SK-N-SH (cell line): ENCODE data around the gene TMCO5A. TPM values are rescaled to one million over a fixed set of nuclear protein-coding genes. Genes with fewer than 3 reads are reported as not detected.
"Not testable (repeated sequence)": the region's sequence is repeated elsewhere in the genome, so short reads cannot be mapped to it uniquely, and the experiment has no call there.

Source experiments
- CTCF ChIA-PET: fragments of 300-600, 350-600 bp; formaldehyde crosslinking; extraction: SDS; loops from one replicate; lab custom pipeline; 2021; lab: Yijun Ruan, JAX
- POLR2A ChIA-PET: fragments of 350-600 bp; sonication (Branson Sonifier 250); formaldehyde crosslinking; extraction: SDS; loops from one replicate; lab custom pipeline; 2020; ENCODE audit warnings: antibody characterized with exemption, inconsistent platforms; lab: Yijun Ruan, JAX
- DNase-seq: peaks from one replicate; pipeline ENCODE4 v3.0.0; 2012
- H2AFZ ChIP-seq: fragments of 200-600 bp; sonication (generic); 2 replicates; pipeline ENCODE4 v1.8.1; 2016; ENCODE audit warnings: antibody characterized with exemption, mild to moderate bottlenecking, low read depth
- H3F3A ChIP-seq: fragments of 200-600 bp; sonication (generic); replicated peaks from 2 replicates; pipeline ENCODE3; 2016; ENCODE audit warnings: antibody characterized with exemption, mild to moderate bottlenecking; ENCODE audit not compliant: insufficient read depth
- H3K27ac ChIP-seq, 2 experiments: fragments of 200-500 bp in 1 of 2; fragments of 200-600 bp in 1 of 2; sonication (Bioruptor generic) in 1 of 2; sonication (generic), shearing (Covaris generic) in 1 of 2; 2 replicates each; pipeline versions ENCODE4 v1.5.1 to v1.6.1; 2014 to 2016; ENCODE audit warnings: low read depth in 2 of 2, inconsistent platforms in 1 of 2, low read length in 1 of 2, mild to moderate bottlenecking in 1 of 2, mixed read lengths in 1 of 2
- H3K27me3 ChIP-seq: fragments of 200-600 bp; sonication (generic), shearing (Covaris generic); 2 replicates; pipeline ENCODE4 v1.6.1; 2016; ENCODE audit warnings: mixed run types; ENCODE audit not compliant: insufficient read depth
- H3K36me3 ChIP-seq, 2 experiments: fragments of 200-500 bp in 1 of 2; fragments of 200-600 bp in 1 of 2; sonication (Bioruptor generic) in 1 of 2; sonication (generic) in 1 of 2; replicated peaks in 1 of 2; 2 replicates each; pipeline versions ENCODE3 to v1.5.1; 2014 to 2016; ENCODE audit warnings: low read length in 1 of 2, mild to moderate bottlenecking in 1 of 2; ENCODE audit not compliant: insufficient read depth in 2 of 2, control insufficient read depth in 1 of 2
- H3K4me1 ChIP-seq, 2 experiments: fragments of 200-500 bp in 1 of 2; fragments of 200-600 bp in 1 of 2; sonication (Bioruptor generic) in 1 of 2; sonication (generic), shearing (Covaris generic) in 1 of 2; 2 replicates each; pipeline versions ENCODE4 v1.5.1 to v1.6.1; 2014 to 2016; ENCODE audit warnings: low read depth in 1 of 2, low read length in 1 of 2, mixed run types in 1 of 2; ENCODE audit not compliant: insufficient read depth in 2 of 2, control insufficient read depth in 1 of 2
- H3K4me2 ChIP-seq: fragments of 200-600 bp; sonication (generic), shearing (Covaris generic); 2 replicates; pipeline ENCODE4 v1.6.1; 2017; ENCODE audit warnings: mixed run types
- H3K4me3 ChIP-seq, 2 experiments: fragments of 200-500 bp in 1 of 2; fragments of 200-600 bp in 1 of 2; sonication (Bioruptor generic) in 1 of 2; sonication (generic), shearing (Covaris generic) in 1 of 2; 2 replicates each; pipeline versions ENCODE4 v1.5.1 to v1.8.1; 2014 to 2016; ENCODE audit warnings: low read depth in 2 of 2, inconsistent platforms in 1 of 2, low read length in 1 of 2, mild to moderate bottlenecking in 1 of 2, mixed read lengths in 1 of 2, moderate library complexity in 1 of 2
- H3K79me2 ChIP-seq: fragments of 200-600 bp; sonication (generic); 2 replicates; pipeline ENCODE4 v1.8.1; 2017; ENCODE audit warnings: mild to moderate bottlenecking; ENCODE audit not compliant: insufficient read depth
- H3K9ac ChIP-seq: fragments of 200-600 bp; sonication (generic); 2 replicates; pipeline ENCODE4 v1.6.1; 2017; ENCODE audit warnings: mixed run types
- H3K9me2 ChIP-seq: fragments of 200-600 bp; sonication (generic); 2 replicates; pipeline ENCODE4 v1.6.1; 2017; ENCODE audit warnings: mixed run types
- H3K9me3 ChIP-seq: fragments of 200-600 bp; sonication (generic); 2 replicates; pipeline ENCODE4 v1.6.1; 2017; ENCODE audit warnings: mixed run types, mild to moderate bottlenecking, moderate library complexity
- H4K20me1 ChIP-seq: fragments of 200-600 bp; sonication (generic); 2 replicates; pipeline ENCODE4 v1.6.1; 2017; ENCODE audit warnings: mild to moderate bottlenecking, mixed run types; ENCODE audit not compliant: insufficient read depth
- CHD2 ChIP-seq: fragments of 150-350 bp; IDR thresholded peaks from 2 replicates; pipeline ENCODE4 v1.6.1; 2018; ENCODE audit warnings: low read length; ENCODE audit not compliant: partially characterized antibody
- CTCF ChIP-seq: fragments of 200-600 bp; sonication (generic); IDR thresholded peaks from 2 replicates; pipeline ENCODE4 v1.6.1; 2017; ENCODE audit warnings: antibody characterized with exemption, mild to moderate bottlenecking, moderate library complexity
- EZH2phosphoT487 ChIP-seq: fragments of 200-600 bp; sonication (generic); IDR thresholded peaks from 2 replicates; pipeline ENCODE4 v1.6.1; 2017; ENCODE audit warnings: low read depth, mixed run types, mild to moderate bottlenecking, antibody characterized with exemption, moderate library complexity, borderline replicate concordance
- FOSL2 ChIP-seq: IDR thresholded peaks from 2 replicates; pipeline ENCODE4 v1.4.0; 2012; ENCODE audit warnings: low read depth, mild to moderate bottlenecking, moderate library complexity, borderline replicate concordance
- IRF3 ChIP-seq: fragments of 150-350 bp; IDR thresholded peaks from 2 replicates; pipeline ENCODE4 v1.6.1; 2016; ENCODE audit warnings: mild to moderate bottlenecking, low read depth, low read length
- JUND ChIP-seq: IDR thresholded peaks from 2 replicates; pipeline ENCODE4 v1.4.0; 2012
- NRF1 ChIP-seq: IDR thresholded peaks from 2 replicates; pipeline ENCODE4 v1.6.1; 2012; ENCODE audit warnings: low read depth, mild to moderate bottlenecking, low read length
- PBX3 ChIP-seq: IDR thresholded peaks from 2 replicates; pipeline ENCODE4; 2012
- POLR2AphosphoS5 ChIP-seq: IDR thresholded peaks from 2 replicates; pipeline ENCODE4 v1.6.1; 2012; ENCODE audit warnings: low read depth, low read length
- RXRA ChIP-seq: IDR thresholded peaks from 2 replicates; pipeline ENCODE4 v1.4.0; 2012; ENCODE audit warnings: low read depth, mild to moderate bottlenecking, borderline replicate concordance
- TCF12 ChIP-seq: IDR thresholded peaks from 2 replicates; pipeline ENCODE4 v1.4.0; 2012
- YY1 ChIP-seq: IDR thresholded peaks from 2 replicates; pipeline ENCODE4 v1.4.0; 2012; ENCODE audit warnings: low read depth, mild to moderate bottlenecking
- WGBS: methylation state at CpG from one replicate; pipeline ENCODE4 v1.1.6; 2017; ENCODE audit warnings: low lambda C conversion rate; 5-methylcytosine and 5-hydroxymethylcytosine counted together
- polyA plus RNA-seq, 3 experiments: library from polyadenylated mRNA; depleted of rRNA; stranded (reverse); fragments of >200 nt; gene quantifications; 2 replicates each; pipeline ENCODE4 v1.2.3, GENCODE V29; 2012
- TF ChIP-seq, protein P1 (sequence below): IDR thresholded peaks from 2 replicates; pipeline ENCODE4 v1.4.0; 2012; ENCODE audit warnings: low read depth

TMCO5A gene
- polyA plus RNA-seq, 1 of the 3 experiments (the other 2 are of a cell fraction), result not detected

DNA sequence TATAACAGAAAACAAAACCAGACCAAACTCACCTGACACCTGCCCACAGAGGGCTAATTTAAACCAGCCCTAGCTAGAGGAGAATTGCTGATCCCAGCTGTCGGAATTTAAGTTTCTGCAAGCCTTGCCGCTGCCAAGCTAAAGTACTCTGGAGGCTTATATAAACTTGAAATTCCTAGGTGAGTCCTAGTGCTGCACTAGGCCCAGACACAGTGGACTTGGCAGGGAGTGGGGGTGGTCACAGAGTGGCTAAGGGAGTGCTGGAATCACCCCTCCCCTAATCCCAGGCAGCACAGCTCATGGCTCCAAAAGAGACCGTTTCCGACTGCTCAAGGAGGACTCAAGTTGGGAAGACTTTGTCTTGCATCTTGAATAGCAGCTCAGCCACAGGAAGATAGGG lies 17.6 kb downstream of the TMCO5A start:
- Histone ChIP-seq H3K79me2 (no peaks in the 10 kb centered on the region), H3K9me2 (no peaks in the 10 kb centered on the region), H3K27ac (no peak overlapping the region), H3F3A (no peaks in the 10 kb centered on the region), H3K27me3 (no peaks in the 10 kb centered on the region), H3K9ac (no peak overlapping the region), H3K4me1 (no peaks in the 10 kb centered on the region), H3K4me3 (no peak overlapping the region), H4K20me1 (no peaks in the 10 kb centered on the region), H3K9me3 (no peaks in the 10 kb centered on the region), H3K4me2 (no peak overlapping the region), H2AFZ (no peak overlapping the region), H3K36me3 (no peaks in the 10 kb centered on the region)
- 94% methylated on average over 4 of the region's 4 CpGs for WGBS
- CTCF ChIA-PET, result interaction anchor here (1.2 to 1.3 kb wide), 3 partner anchors 28 to 489 kb away, joined by 3 read pairs; no protein-coding TSS in a partner anchor
- no peak for TF ChIP-seq CHD2
- TF ChIP-seq YY1, result no peak
- no peak for TF ChIP-seq NRF1
- TF ChIP-seq, protein P1, sequence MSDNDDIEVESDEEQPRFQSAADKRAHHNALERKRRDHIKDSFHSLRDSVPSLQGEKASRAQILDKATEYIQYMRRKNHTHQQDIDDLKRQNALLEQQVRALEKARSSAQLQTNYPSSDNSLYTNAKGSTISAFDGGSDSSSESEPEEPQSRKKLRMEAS, result no peak
- no peak for TF ChIP-seq EZH2phosphoT487
- TF ChIP-seq IRF3, result no peak
- no peak for DNase-seq
- POLR2A ChIA-PET, result no interaction called here

GRCh38 chr15:37960742-37961141 lies 26.3 kb downstream of the TMCO5A start:
- H4K20me1 ChIP-seq, DNase-seq, H3K36me3 ChIP-seq, H3K9me3 ChIP-seq, H3K27me3 ChIP-seq, H3K4me3 ChIP-seq, H3K79me2 ChIP-seq, H3F3A ChIP-seq, H3K9ac ChIP-seq, H3K9me2 ChIP-seq, H3K27ac ChIP-seq, POLR2A ChIA-PET, H3K4me1 ChIP-seq, H2AFZ ChIP-seq, H3K4me2 ChIP-seq: not testable (repeated sequence)
- WGBS, result 37% methylated on average over 1 of the region's 1 CpG
- CTCF ChIA-PET, result interaction anchor here (0.7 kb wide), 1 partner anchor 945 kb away, joined by 3 read pairs; no protein-coding TSS in a partner anchor

- Histone ChIP-seq H4K20me1 (no peaks in the 10 kb centered on the region), H3K4me3 (no peak overlapping the region), H3K79me2 (no peaks in the 10 kb centered on the region), H3K4me1 (no peaks in the 10 kb centered on the region), H3K9ac (no peak overlapping the region), H3K9me3 (no peaks in the 10 kb centered on the region), H3K36me3 (no peaks in the 10 kb centered on the region), H3K9me2 (no peaks in the 10 kb centered on the region), H3F3A (no peaks in the 10 kb centered on the region), H3K27me3 (no peaks in the 10 kb centered on the region), H2AFZ (no peak overlapping the region), H3K4me2 (no peak overlapping the region), H3K27ac (no peak overlapping the region)
- ChIA-PET CTCF (no interaction called here), POLR2A (no interaction called here)
- WGBS, result 50% methylated on average over 1 of the region's 1 CpG
- TF ChIP-seq RXRA (no peak), POLR2AphosphoS5 (no peak), CTCF (no peak), JUND (no peak), IRF3 (no peak), NRF1 (no peak), FOSL2 (no peak), PBX3 (no peak), TCF12 (no peak), EZH2phosphoT487 (no peak)
- DNase-seq, result no peak
Measured at GRCh38 chr15:37967788-37968187, 33.3 kb downstream of the TMCO5A start.
